Uterus (tissue), 2 donors: ENCODE data around the gene PCED1A.

Source experiments
- CTCF ChIP-seq, 4 experiments: fragments of 200-600 bp in 2 of 4; fragments of 450-650 bp in 2 of 4; sonication (generic) in 2 of 4; IDR thresholded peaks; one replicate each; pipeline ENCODE4 v1.5.1; 2016 to 2019; ENCODE audit warnings: antibody characterized with exemption in 4 of 4, mild to moderate bottlenecking in 2 of 4, moderate library complexity in 1 of 4
- POLR2A ChIP-seq, 2 donors: fragments of 450-650 bp; IDR thresholded peaks; one replicate each; pipeline ENCODE4 v1.6.1; 2016; ENCODE audit warnings: antibody characterized with exemption in 2 of 2, mild to moderate bottlenecking in 1 of 2, moderate library complexity in 1 of 2

DNA sequence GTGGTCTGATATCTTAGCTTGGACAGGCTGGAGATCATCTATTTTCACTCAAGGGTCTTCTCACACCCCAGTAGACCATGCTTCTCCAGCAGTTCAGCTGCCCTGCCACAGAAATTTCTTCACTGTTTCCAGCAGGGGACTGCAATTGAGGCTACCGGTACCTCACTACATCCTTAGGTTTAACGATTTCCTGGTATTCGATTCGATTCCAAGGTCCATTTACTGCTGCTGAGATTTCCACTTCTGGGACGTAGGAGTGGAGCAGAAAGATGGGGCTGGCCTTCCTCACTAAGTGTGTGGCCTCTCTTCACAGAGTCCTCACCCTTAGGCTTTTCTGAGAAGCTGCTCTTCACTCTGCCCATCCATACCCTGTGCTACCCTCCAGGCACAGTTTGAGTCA, 6.2 kb upstream of the PCED1A start:
- TF ChIP-seq POLR2A (IDR thresholded peaks at IDR 0.05): no peak
- no peak for TF ChIP-seq CTCF (IDR thresholded peaks at IDR 0.05)
